Measurements from ENCODE around the gene RASGRF2.

DNA sequence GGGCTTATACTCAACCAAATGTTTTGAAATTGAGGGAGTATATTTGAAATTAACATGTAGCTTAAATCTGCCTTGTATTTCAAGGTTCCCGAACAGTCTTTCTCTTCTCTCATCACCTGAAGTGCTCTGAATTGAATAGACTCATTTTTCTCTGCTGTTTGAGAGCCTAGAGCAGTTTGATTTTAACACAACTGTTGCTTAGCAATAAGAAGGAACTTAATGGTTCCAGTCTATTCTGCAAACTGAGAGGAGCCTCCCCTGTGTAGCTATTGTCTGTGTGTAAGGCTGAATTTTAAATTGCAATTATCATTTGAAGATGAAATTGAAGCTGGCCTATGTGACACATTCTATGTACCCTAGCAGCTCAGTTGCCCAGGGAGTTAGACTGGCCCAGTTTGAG is 185.9 kb downstream of the RASGRF2 start:
- no peak for TF ChIP-seq POLR2A (IDR thresholded peaks at IDR 0.05; ENCODE audit: low read length)
- TF ChIP-seq GATA1 (IDR thresholded peaks at IDR 0.05; ENCODE audit: low read depth, low read length): no peak
